ENCODE data around the gene ITPR2.
"Not testable (repeated sequence)": the region's sequence is repeated elsewhere in the genome, so short reads cannot be mapped to it uniquely, and the experiment has no call there.

ITPR2 gene

DNA sequence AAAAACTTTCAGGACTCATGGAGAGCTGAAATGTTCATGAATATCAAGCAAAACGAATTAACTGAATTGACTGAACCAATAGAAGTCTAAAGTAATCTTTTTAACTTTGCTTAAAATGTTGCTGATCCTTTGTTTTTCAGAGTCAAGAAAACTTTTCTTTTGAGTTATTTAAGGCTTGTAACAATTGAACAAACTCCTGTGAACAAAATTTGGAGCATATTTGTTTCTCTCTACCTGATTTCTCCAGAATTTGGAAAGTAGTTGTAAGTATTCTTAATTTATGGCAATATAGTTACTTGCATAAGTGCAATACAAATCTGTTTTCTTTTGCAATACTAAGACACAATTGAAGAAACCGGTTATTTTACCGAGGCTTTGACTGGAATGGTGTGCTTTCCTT is 77.6 kb downstream of the ITPR2 start:
- not testable (repeated sequence) for DNase-seq (ENCODE audit: low read depth)

DNA sequence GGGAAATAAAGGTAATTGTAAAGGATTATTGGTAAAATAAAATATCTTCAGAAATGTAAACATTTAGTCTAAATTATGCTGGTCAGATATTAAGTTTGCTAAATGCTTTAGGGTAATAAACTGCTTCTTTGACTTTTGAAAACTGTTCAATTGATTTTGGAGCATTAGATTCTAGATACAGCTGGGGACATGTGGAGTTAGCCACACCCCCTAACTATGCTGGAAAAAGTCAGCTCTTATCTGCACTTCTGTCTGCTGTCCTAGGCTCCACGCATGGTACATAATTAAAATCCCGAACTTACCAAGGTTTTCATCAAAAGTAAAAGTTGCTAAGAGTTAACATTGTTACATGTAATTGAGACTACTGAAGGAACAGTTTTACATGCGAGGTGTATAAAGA is 78.8 kb downstream of the ITPR2 start:
- DNase-seq (ENCODE audit: low read depth), result no peak

DNA sequence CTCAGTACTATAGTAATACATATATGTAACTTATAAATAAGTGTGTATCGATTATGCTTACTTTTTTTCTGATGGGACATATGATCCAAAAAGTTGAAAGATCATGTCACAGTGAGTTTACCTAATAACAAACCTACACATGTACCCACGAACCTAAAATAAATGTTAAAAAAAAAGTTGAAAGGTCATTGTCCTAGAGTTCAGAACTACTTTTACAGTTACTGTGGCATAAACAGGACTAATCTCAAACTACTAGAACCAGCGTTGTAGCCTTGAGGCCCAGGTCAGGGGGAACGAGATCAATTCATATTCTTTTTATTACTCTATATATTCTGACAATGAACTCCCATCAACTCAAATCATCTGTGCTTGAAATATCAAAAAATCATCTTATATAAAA is 81.8 kb downstream of the ITPR2 start:
- DNase-seq (ENCODE audit: low read depth), result no peak

DNA sequence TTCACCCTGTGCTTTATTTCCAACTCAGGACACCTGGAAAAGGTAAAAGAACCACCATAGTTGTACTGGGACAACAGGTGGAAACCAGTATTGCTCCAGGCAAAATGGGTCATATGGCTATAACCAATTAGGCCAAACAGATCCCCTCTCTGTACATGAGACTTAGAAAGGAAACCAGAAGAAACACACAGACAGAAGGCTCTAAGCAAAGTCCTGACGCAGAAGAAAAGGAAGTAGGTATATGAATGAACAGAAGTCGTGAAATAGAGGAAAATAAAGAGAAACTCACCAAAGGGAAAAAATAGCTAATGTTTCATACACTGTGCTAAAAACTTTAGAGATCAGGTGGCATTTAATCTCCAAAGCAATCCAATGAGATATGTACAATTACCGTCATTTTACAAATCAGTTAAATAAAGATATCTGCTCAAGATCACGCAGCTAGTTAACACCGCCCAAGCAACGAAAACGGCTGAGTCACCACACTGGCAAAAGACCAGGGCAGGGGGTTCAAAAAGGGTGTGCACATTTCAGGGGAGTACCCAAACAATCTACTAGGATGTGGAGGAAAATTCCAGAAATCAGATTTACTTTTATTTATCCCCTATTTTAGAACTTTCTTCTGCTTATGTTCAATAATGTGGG is 82.3 kb downstream of the ITPR2 start:
- DNase-seq (ENCODE audit: low read depth), result no peak

DNA sequence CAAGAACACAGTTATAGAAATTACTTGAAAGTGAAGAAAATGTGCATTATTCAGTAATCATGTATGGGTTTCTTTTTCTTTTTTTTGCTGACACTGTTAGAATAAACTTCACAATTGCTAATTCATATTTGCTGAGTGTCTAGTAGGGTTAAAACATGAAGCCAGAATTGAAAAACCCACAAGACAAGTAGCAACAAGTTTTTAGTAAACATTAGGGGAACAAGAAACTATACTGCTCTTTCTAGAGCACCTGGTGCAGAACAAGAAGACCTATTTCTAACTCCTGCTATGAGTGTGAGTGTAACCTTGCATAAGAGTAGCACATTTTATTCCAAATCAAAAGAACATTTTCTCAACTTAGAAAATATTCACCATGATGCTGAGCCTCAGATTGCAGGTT is 83.2 kb downstream of the ITPR2 start:
- DNase-seq (ENCODE audit: low read depth), result no peak

DNA sequence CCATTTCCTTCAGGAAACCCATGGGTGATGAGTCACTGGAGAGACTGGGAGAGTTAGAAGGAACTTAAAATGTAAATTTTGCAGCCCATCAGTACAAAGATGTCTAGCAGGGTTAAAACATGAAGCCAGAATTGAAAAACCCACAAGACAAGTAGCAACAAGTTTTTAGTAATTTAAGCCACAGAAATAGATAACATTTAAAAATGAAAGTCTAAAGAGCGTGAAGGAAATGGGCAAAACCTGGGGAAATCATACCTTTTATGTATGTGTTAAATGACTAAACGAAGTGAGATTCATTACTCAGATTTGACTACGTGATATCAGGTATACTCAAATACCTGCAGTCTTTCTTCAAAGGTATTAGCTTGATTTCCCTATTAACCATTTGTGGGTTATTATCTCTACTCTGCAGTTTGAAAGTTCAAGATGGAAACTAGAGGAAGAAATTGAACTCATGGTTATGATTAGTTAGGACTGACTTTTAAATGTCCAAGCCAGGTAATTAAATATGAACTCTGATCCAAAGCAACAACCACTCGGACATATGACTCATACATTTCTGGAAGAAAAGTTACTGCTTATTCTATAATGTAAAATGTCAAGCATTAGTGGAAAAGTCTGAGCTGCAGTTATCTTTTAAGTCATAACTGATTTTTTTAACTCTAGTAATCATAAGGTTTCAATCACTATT is 84.1 kb downstream of the ITPR2 start:
- DNase-seq (ENCODE audit: low read depth), result no peak

DNA sequence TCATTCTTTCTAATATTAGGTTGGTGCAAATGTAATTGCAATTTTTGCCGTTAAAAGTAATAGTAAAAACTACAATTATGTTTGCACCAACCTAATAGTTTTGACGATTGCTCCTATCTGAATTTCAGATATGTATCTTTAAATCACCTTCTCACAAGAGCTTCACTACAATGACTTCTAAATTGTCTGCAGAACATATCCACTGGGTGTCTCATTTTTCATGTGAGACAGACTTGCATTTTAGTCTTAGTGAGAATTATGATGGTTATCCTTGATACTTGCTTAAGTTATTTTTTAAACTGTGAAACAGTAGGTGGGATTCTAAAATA is 84.6 kb downstream of the ITPR2 start:
- no peak for DNase-seq (ENCODE audit: low read depth)

DNA sequence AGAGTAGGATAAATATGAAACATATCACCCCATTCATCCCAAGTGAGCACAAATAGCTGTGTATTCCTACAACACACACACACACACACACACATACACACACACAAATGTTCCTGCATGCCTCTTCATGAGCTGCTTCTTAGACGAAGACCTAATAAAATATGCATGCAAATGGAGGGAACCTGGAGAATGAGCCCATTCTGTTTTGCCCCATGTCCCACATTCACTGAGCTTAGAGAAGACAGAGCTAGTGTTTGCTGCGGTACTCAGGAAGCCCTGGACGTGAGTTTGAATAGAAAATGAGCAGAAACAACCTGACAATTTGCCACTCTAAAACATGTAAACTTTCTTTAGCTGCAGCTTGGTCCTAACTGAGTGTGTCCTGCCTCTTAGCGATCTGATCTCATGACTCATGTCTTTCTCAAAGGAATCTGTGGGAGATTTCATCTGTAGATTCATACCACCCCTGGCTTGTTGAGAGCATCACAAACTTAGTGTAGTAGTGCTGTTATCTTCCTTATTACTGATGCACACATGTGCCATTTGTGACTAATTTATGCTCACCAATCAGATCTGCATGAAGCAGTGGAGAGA is 86.8 kb downstream of the ITPR2 start:
- DNase-seq (ENCODE audit: low read depth), result no peak

DNA sequence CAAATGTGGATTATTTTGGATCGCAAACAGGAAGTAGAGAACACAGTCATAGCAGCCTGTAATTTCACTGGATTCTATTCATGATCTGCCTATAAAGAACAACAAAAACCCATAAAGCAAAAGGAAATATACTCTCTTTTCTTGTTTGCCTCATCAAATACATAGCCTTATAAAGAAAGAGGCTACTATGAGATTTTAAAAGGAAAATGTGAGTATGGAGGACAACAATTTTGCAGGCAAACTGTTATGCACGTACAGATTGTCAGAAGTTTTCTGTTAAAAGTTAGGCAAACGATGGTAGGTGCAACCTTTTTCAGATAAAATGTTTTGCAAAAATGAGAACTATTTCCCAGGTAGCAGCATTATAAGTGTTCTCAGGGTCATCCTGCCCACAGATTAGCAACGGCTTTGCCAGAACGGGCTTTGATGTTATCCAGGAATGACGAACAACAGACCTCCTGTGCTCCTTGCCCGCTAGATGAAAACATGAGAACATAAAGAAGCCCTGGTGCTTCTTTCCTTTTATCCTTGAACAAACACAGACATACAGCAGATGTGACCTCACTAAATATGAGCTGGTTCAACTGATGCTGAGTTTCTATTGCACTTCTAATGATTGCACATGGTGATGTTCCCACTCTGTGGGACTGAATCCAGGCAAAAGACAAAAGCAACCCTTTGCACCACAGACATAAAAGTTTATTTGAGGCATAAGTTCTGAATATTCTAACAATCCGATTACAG is 88.1 kb downstream of the ITPR2 start:
- DNase-seq (ENCODE audit: low read depth), result no peak

DNA sequence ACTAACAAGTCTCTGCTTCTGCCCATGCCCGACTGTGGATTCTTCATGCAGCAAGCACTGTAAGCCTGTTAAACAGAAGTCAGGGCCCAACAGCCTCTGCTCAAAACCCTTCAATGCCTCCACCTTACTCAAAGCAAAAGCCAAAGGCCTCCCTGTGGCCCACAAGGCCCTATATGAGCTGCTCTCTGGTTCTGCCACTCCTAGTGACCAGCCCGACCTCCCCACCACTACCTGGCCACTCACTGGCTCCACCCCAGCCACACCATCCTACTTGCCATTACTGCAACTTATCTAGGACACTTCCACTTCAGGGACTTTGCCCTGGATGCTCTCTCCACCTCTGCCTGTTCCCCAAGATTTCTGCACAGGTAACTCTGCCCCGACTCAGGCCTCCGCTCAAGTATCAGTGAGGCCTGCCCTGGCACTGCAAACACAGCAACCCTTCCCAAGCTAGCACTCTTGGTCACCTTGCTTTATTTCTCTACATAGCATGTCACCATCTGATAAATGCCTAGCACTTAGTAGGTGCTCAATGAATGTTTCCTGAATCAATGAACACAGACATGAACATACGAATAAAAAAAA is 88.9 kb downstream of the ITPR2 start:
- no peak for DNase-seq (ENCODE audit: low read depth)

DNA sequence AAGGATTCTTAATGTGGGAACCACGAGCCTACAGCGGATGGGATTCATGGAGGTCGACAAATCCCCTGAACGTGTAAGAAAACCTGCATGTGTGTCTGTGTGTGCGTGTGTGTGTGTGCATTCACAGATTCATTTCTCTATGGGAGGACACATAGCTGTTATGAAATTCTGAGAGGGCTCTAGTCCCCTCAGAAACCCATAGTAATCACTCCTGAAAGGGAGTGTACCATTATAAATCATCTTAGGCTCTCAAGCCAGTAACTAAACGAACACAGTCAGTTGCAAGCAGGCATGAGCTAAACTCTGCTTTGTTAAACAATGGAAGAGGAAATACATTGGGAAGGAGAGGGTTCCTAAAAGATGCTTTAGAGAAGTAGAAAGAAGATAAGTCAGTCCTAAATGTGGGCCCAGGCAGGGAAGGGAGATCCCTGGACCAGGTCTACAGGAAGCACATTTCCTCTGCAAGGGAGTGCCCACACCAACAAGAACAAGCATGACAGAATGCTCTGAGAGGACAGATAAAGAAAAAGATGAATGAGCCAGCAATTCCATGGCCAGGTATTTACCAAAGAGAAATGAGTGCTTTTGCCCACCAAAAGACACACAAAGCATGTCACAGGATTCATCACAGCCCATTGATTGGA is 91.3 kb downstream of the ITPR2 start:
- no peak for DNase-seq (ENCODE audit: low read depth)

DNA sequence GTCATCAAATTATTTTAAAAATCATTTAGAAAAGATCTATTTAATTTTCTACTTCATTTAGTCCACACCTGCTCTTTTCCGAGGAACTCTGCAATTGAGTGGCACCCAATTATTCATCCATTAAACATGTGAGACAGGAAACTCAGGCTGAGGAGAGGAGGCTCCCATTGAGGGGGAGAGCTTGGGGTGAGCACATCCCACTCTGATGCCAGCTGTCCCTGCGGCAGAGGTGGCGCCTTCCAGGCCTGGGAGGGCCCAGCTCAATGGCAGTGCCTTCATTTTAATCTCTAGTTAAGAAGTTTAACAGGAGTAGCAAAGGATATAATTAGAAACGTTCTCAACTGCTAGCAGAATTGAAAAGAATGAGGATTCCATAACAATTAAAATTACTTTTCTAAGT is 92.0 kb downstream of the ITPR2 start:
- DNase-seq (ENCODE audit: low read depth), result no peak

DNA sequence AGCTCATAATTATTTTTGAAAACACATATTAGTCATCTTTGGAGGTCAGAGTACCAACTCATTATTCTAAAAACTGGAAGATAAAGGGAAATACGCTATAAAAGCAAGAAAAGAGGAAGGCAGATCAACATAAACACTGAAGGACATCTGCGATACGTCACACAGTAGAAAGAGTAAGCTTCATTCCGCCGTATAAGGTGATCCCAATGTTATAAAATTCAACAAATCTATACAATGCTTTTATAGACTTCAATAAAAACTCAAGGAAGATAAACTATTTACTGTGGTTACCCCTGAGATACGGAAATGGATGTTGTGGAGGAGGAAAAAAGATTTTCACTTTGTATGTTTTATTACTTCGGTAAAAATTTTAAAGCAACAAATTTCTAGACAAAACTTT is 92.6 kb downstream of the ITPR2 start:
- DNase-seq (ENCODE audit: low read depth), result no peak

DNA sequence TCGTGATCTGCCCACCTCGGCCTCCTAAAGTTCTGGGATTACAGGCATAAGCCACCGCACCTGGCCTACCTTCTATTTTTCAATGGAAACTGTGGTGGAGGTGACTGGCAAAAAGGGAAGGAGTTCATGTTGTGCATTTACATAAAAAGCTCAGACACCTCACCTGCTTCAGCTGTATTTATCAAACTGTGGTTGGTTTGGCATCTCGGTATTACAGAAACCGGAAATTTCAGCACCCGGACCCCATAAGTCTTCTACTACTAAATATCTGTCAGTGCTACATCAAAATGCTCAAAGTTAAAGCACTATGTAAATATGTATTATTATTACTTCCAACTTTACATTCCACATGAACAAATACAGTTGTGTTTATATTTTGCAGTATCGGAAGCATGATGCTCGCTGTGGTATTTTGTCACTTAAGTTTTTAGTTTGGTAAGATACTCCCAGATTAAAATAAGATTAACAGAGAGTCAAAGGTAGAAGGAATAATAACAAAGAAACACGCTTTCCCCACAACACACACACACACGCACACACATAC is 95.4 kb downstream of the ITPR2 start:
- DNase-seq (ENCODE audit: low read depth), result no peak

DNA sequence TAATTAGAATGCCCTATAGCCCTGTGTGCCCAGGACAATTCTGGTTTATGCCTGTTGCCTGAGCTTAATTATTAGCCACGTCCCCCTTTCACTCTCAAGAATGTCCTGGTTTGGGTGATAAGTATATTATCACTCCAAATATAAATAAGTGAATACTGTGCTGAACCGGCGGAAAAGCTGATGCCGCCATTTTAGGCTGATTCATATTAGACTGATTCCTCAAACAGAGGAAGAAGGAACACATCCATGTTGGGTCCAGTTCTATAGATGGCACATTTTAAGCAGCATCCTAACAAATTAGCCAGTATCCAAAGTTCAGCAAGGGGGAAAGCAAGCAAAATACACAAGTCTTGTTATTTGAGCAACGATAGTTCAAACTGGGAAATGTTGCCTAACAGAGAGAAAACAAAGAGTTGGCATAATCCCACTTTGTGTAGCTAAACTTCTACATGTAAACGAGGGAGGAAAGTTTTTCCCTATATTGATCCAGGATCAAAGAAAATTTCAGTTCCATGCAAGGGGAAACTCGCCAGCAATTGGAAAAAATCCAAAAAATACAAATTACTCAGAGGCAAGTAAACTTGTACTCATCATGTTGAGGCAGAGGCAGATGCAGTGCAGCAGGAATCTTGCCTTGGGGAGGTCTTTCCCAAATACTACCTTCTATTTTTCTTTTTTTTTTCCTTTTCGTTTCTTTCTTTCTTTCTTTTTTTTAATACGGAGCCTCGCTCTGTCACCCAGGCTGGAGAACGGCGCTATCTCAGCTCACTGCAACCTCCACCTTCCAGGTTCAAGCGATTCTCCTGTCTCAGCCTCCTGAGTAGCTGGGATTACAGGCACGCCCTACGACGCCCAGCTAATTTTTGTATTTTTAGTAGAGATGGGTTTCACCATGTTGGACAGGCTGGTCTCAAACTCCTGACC is 96.2 kb downstream of the ITPR2 start:
- DNase-seq (ENCODE audit: low read depth), result no peak

DNA sequence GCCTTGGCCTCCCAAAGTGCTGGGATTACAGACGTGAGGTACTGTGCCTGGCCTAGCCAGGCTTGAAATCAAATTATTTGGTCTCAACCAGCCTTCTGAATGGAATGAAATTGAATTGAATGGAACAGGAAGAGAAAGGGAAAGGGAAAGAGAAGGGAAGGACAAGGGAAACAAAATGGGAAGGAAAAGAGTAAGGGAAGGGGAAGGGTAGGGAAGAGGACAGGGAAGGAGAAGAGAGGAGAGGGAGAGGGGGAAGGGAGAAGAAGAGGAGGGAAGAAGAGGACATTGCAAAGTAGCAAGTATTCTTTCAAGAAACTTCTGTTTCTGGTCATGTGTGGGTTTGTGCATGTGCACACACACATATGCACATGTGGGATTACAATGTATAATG is 97.8 kb downstream of the ITPR2 start:
- DNase-seq (ENCODE audit: low read depth), result no peak

DNA sequence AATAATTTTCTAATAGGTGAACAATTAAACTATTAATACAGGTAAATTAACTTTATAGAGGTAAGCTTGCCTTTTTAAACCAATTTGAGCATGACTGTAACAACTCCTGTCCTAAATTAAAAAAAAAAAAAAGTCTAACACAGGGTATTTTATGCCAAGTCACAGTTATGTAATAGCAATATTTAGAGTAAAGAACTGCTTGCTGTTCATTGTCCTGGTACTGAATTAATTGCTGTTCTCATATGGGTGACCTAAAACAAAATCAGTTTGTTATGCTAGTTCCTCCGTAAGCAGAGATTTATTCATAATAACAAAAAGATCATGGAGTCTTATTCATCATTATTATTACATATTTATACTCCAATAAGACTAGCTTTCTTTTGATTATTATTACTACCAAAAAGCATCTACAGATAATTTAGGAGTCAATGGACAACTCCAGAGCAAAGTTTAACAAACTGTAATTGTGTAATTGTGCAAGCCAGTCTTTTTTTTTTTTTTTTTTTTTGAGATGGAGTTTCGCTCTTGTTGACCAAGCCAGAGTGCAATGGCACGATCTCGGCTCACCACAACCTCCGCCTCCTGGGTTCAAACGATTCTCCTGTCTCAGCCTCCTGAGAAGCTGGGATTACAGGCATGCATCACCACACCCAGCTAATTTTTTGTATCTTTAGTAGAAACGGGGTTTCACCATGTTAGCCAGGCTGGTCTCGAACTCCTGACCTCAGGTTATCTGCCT is 98.3 kb downstream of the ITPR2 start:
- DNase-seq (ENCODE audit: low read depth), result no peak

DNA sequence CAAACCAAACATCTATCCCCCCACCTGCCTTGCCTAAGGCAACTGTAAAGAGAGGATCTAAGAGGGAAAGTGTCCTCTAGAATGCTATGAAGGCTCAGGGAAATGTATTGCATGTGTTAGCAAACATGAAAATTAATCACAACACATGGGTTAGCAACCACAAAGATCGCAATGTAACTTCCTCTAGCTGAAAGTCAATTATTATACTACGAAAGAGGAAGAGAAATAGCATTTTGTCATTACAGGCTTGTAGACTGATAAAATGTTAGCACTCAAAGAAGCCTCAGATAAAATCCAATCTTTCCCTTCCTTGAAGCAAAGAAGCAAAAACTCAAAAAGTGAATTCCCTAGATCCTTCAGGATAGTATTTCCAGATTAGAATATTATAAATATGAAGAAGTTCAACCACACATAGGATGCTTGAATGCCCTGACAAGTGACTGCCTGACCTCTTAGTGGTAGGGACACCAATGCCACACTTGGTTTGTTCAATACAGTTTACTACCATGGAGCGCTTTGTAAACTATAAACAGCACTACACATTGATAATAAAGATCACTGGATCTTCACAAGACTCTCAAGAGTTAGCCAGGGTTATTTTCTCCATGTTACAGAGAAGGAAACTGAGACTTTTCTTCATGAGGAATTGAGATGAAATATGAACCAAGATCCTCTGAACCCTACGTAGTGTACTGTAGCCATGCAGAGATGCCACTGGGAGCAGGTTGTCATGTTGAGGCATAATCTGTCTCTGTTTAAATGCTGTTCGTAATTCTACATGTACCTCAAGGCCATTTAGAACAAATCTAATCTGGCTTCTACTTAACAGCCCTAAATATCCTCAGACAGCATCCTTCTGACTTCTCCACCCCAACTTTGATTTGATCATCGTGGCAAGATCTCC is 100.7 kb downstream of the ITPR2 start:
- DNase-seq (ENCODE audit: low read depth), result no peak
